Measurements from ENCODE around the gene ATP9A. TPM values are rescaled to one million over a fixed set of nuclear protein-coding genes. Genes with fewer than 3 reads are reported as not detected.
A peak's percentile ranks its signal among the peaks of the same experiment; 100 is the strongest.

The ATP9A gene
- total and polyA plus RNA-seq, 2 donors (not counting 1 experiment from before 2014, with no cell fraction given), result 23.3 to 96.3 TPM

- H3K4me3 ChIP-seq (replicated peaks in 1 of 4; ENCODE audit: control extremely low read depth in 1 of 4, insufficient read depth in 1 of 4, low read depth in 3 of 4, low read length in 4 of 4), result no peak overlapping the region
- H3K36me3 ChIP-seq (ENCODE audit: control insufficient read depth, insufficient read depth, low read length), result no peaks in the 10 kb centered on the region
- no peak for DNase-seq (ENCODE audit: low read depth in 2 of 2)
- TF ChIP-seq, protein P1, sequence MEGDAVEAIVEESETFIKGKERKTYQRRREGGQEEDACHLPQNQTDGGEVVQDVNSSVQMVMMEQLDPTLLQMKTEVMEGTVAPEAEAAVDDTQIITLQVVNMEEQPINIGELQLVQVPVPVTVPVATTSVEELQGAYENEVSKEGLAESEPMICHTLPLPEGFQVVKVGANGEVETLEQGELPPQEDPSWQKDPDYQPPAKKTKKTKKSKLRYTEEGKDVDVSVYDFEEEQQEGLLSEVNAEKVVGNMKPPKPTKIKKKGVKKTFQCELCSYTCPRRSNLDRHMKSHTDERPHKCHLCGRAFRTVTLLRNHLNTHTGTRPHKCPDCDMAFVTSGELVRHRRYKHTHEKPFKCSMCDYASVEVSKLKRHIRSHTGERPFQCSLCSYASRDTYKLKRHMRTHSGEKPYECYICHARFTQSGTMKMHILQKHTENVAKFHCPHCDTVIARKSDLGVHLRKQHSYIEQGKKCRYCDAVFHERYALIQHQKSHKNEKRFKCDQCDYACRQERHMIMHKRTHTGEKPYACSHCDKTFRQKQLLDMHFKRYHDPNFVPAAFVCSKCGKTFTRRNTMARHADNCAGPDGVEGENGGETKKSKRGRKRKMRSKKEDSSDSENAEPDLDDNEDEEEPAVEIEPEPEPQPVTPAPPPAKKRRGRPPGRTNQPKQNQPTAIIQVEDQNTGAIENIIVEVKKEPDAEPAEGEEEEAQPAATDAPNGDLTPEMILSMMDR (conservative IDR thresholded peaks at IDR 0.05 in 1 of 2, IDR thresholded peaks at IDR 0.05 in 1 of 2; ENCODE audit: low read depth in 1 of 2, low read length in 2 of 2), result no peak
- TF ChIP-seq EZH2 (IDR thresholded peaks at IDR 0.05; ENCODE audit: low read length, missing control alignments), result no peak
- no peak overlapping the region for H2AFZ ChIP-seq (ENCODE audit: low read length)
- H3K9me3 ChIP-seq (ENCODE audit: control insufficient read depth, insufficient read depth, low read depth, low read length), result no peaks in the 10 kb centered on the region
- H3K4me2 ChIP-seq (ENCODE audit: extremely low read depth, insufficient read depth, low read length), result no peak overlapping the region
- H3K79me2 ChIP-seq (ENCODE audit: control insufficient read depth, insufficient read depth, low read length), result no peaks in the 10 kb centered on the region
- H3K4me1 ChIP-seq (ENCODE audit: control insufficient read depth, extremely low read depth, insufficient read depth, low read length), result peaks cover 2% of the 10 kb centered on the region
- H3K9ac ChIP-seq (ENCODE audit: insufficient read depth, low read length), result no peak overlapping the region
- no peak overlapping the region for H3K27ac ChIP-seq (ENCODE audit: insufficient read depth, low read length)
- H4K20me1 ChIP-seq (ENCODE audit: control insufficient read depth, extremely low read depth, insufficient read depth, low read length), result no peaks in the 10 kb centered on the region
- peaks cover 6% of the 10 kb centered on the region for H3K27me3 ChIP-seq (ENCODE audit: control insufficient read depth, insufficient read depth, low read length)
Observed at GRCh38 chr20:51581571-51581970, 186.6 kb downstream of the ATP9A start.

GRCh38 chr20:51579137-51579536, 189.1 kb downstream of the ATP9A start:
- Histone ChIP-seq H3K4me3 (replicated peaks in 1 of 4; ENCODE audit: control extremely low read depth in 1 of 4, insufficient read depth in 1 of 4, low read depth in 3 of 4, low read length in 4 of 4) (no peak overlapping the region), H4K20me1 (ENCODE audit: control insufficient read depth, extremely low read depth, insufficient read depth, low read length) (no peaks in the 10 kb centered on the region), H3K9ac (ENCODE audit: insufficient read depth, low read length) (no peak overlapping the region), H3K4me2 (ENCODE audit: extremely low read depth, insufficient read depth, low read length) (no peak overlapping the region), H3K27me3 (ENCODE audit: control insufficient read depth, insufficient read depth, low read length) (peaks cover 6% of the 10 kb centered on the region), H3K9me3 (ENCODE audit: control insufficient read depth, insufficient read depth, low read depth, low read length) (no peaks in the 10 kb centered on the region), H3K36me3 (ENCODE audit: control insufficient read depth, insufficient read depth, low read length) (no peaks in the 10 kb centered on the region), H3K79me2 (ENCODE audit: control insufficient read depth, insufficient read depth, low read length) (no peaks in the 10 kb centered on the region), H2AFZ (ENCODE audit: low read length) (no peak overlapping the region), H3K4me1 (ENCODE audit: control insufficient read depth, extremely low read depth, insufficient read depth, low read length) (no peaks in the 10 kb centered on the region), H3K27ac (ENCODE audit: insufficient read depth, low read length) (no peak overlapping the region)
- peak in 1 of 2 donors; percentile 69 for DNase-seq (ENCODE audit: low read depth in 2 of 2)
- TF ChIP-seq, protein P1 (conservative IDR thresholded peaks at IDR 0.05 in 1 of 2, IDR thresholded peaks at IDR 0.05 in 1 of 2; ENCODE audit: low read depth in 1 of 2, low read length in 2 of 2), result no peak
- no peak for TF ChIP-seq EZH2 (IDR thresholded peaks at IDR 0.05; ENCODE audit: low read length, missing control alignments)

GRCh38 chr20:51578145-51578459, 190.1 kb downstream of the ATP9A start:
- H3K4me2 ChIP-seq (ENCODE audit: extremely low read depth, insufficient read depth, low read length), result no peak overlapping the region
- H3K36me3 ChIP-seq (ENCODE audit: control insufficient read depth, insufficient read depth, low read length), result no peaks in the 10 kb centered on the region
- TF ChIP-seq, protein P1 (conservative IDR thresholded peaks at IDR 0.05 in 1 of 2, IDR thresholded peaks at IDR 0.05 in 1 of 2; ENCODE audit: low read depth in 1 of 2, low read length in 2 of 2), result no peak
- H2AFZ ChIP-seq (ENCODE audit: low read length), result no peak overlapping the region
- no peak for DNase-seq (ENCODE audit: low read depth in 2 of 2)
- H3K4me3 ChIP-seq (replicated peaks in 1 of 4; ENCODE audit: control extremely low read depth in 1 of 4, insufficient read depth in 1 of 4, low read depth in 3 of 4, low read length in 4 of 4), result no peak overlapping the region
- no peak overlapping the region for H3K9ac ChIP-seq (ENCODE audit: insufficient read depth, low read length)
- H3K4me1 ChIP-seq (ENCODE audit: control insufficient read depth, extremely low read depth, insufficient read depth, low read length), result no peaks in the 10 kb centered on the region
- no peaks in the 10 kb centered on the region for H4K20me1 ChIP-seq (ENCODE audit: control insufficient read depth, extremely low read depth, insufficient read depth, low read length)
- H3K27ac ChIP-seq (ENCODE audit: insufficient read depth, low read length), result no peak overlapping the region
- H3K9me3 ChIP-seq (ENCODE audit: control insufficient read depth, insufficient read depth, low read depth, low read length), result no peaks in the 10 kb centered on the region
- peaks cover 6% of the 10 kb centered on the region for H3K27me3 ChIP-seq (ENCODE audit: control insufficient read depth, insufficient read depth, low read length)
- no peaks in the 10 kb centered on the region for H3K79me2 ChIP-seq (ENCODE audit: control insufficient read depth, insufficient read depth, low read length)
